ENCODE data around the gene LMO7.
"Not testable (repeated sequence)": the region's sequence is repeated elsewhere in the genome, so short reads cannot be mapped to it uniquely, and the experiment has no call there.

LMO7 gene

DNA sequence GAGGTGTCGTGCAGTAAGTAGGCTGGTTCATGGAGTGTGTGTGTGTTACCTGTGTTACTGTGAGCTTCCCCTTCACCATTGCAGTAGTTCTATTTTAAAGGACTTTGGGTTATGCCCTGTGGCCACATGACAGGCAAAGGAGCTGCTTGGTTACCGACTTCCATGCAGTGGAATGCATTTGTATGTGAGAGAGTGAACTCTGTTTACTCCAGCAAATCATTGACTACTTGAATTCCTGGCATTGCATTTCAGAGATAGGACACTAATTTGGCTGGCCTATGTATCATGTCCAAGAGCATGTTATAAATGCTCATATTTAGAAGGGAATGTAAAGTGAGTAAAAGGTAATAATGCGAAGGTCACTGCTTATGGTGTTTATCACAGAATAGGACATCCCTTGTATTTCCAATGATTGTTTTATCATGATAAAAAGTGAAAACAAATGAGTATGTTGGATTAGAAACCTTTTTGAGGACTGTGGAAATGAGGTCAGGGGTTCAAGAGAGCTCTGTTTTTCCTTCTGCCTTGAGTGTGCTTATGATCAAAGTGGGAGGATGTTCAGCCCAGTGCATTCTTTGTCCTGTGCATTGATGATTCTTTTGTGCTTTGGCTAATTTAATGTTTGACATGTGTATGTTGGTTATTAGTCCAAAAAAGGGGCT lies 156.5 kb downstream of the LMO7 start:
- Histone ChIP-seq H3K4me3 (ENCODE audit: insufficient read depth, low read depth, low read length) (no peak overlapping the region), H3K9me3 (ENCODE audit: control insufficient read depth, low read length) (no peaks in the 10 kb centered on the region), H3K36me3 (ENCODE audit: control insufficient read depth, insufficient read depth, low read length) (no peaks in the 10 kb centered on the region), H3K4me1 (ENCODE audit: control insufficient read depth, insufficient read depth, low read length) (no peaks in the 10 kb centered on the region), H3K27me3 (ENCODE audit: control insufficient read depth, insufficient read depth, low read length, poor library complexity, severe bottlenecking) (no peaks in the 10 kb centered on the region), H3K27ac (ENCODE audit: insufficient read depth, low read depth, low read length, poor library complexity, severe bottlenecking) (peak overlapping the region; percentile 62)
- WGBS, 2 experiments, result 81 to 92% methylated on average over 3 of the region's 3 CpGs

DNA sequence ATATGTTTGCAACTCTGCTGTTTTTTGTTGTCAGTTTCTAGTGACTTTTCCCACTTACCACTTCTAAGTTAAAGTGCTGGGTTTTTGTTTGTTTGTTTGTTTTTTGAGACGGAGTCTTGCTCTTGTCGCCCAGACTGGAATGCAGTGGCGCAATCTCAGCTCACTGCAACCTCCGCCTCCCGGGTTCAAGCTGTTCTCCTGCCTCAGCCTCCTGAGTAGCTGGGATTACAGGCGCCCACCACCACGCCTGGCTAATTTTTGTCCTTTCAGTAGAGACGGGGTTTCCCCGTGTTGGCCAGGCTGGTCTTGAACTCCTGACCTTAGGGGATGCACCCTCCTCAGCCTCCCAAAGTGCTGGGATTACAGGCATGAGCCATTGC lies 157.0 kb downstream of the LMO7 start:
- WGBS, 2 experiments, result 89 to 95% methylated on average over 9 of the region's 9 CpGs
- H3K9me3 ChIP-seq (ENCODE audit: control insufficient read depth, low read length); H3K4me1 ChIP-seq (ENCODE audit: control insufficient read depth, insufficient read depth, low read length); H3K27me3 ChIP-seq (ENCODE audit: control insufficient read depth, insufficient read depth, low read length, poor library complexity, severe bottlenecking); H3K36me3 ChIP-seq (ENCODE audit: control insufficient read depth, insufficient read depth, low read length); H3K4me3 ChIP-seq (ENCODE audit: insufficient read depth, low read depth, low read length): not testable (repeated sequence)
- peak overlapping the region; percentile 12 for H3K27ac ChIP-seq (ENCODE audit: insufficient read depth, low read depth, low read length, poor library complexity, severe bottlenecking)

DNA sequence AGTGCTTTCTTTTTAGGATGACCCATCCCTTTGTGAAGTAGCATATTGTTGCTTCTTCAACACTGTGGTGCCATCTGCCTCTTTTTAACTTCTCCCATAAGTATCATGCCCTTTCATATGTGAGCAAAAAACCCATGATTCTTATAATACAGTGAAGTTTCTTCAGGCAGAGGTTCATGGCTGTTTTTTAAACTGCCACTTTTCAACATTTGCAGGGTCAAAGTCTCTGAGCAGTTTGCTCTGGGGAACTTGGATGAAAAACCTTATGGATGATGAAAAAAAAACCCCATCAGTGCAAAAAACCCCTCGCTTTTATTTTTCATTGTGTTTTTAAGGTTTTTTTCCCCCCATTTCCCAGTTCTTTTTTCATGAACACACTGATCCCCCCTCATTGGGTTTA lies 158.5 kb downstream of the LMO7 start:
- 67% methylated on average over 1 of the region's 1 CpG; no CpG with 5 or more reads in 1 of the 2 experiments for WGBS, 2 experiments
- no peak overlapping the region for H3K4me3 ChIP-seq (ENCODE audit: insufficient read depth, low read depth, low read length)
- H3K4me1 ChIP-seq (ENCODE audit: control insufficient read depth, insufficient read depth, low read length), result no peaks in the 10 kb centered on the region
- no peaks in the 10 kb centered on the region for H3K27me3 ChIP-seq (ENCODE audit: control insufficient read depth, insufficient read depth, low read length, poor library complexity, severe bottlenecking)
- H3K36me3 ChIP-seq (ENCODE audit: control insufficient read depth, insufficient read depth, low read length), result no peaks in the 10 kb centered on the region
- H3K27ac ChIP-seq (ENCODE audit: insufficient read depth, low read depth, low read length, poor library complexity, severe bottlenecking), result no peak overlapping the region
- H3K9me3 ChIP-seq (ENCODE audit: control insufficient read depth, low read length), result no peaks in the 10 kb centered on the region

DNA sequence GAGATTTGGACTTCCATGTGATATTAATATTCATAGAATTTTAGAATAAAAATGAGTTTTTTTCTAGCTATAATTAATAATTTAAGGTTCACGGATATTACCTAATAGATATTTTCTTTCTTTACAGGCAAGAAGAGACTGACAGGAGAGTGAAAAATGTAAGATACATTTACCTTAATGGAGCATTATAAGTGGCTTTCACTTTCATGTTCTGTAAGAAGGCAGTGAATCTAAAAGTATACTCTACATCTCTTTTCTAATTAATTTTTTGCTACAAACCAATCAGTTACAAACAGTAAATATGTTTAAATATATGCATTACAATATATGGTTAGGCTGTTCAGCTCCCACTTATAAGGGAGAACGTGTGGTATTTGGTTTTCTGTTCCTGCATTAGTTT lies 159.1 kb downstream of the LMO7 start:
- H3K36me3 ChIP-seq (ENCODE audit: control insufficient read depth, insufficient read depth, low read length), result no peaks in the 10 kb centered on the region
- H3K27me3 ChIP-seq (ENCODE audit: control insufficient read depth, insufficient read depth, low read length, poor library complexity, severe bottlenecking), result no peaks in the 10 kb centered on the region
- WGBS, 2 experiments, result 80 to 95% methylated on average over 1 of the region's 2 CpGs
- H3K27ac ChIP-seq (ENCODE audit: insufficient read depth, low read depth, low read length, poor library complexity, severe bottlenecking), result no peak overlapping the region
- H3K4me1 ChIP-seq (ENCODE audit: control insufficient read depth, insufficient read depth, low read length), result no peaks in the 10 kb centered on the region
- no peaks in the 10 kb centered on the region for H3K9me3 ChIP-seq (ENCODE audit: control insufficient read depth, low read length)
- no peak overlapping the region for H3K4me3 ChIP-seq (ENCODE audit: insufficient read depth, low read depth, low read length)

DNA sequence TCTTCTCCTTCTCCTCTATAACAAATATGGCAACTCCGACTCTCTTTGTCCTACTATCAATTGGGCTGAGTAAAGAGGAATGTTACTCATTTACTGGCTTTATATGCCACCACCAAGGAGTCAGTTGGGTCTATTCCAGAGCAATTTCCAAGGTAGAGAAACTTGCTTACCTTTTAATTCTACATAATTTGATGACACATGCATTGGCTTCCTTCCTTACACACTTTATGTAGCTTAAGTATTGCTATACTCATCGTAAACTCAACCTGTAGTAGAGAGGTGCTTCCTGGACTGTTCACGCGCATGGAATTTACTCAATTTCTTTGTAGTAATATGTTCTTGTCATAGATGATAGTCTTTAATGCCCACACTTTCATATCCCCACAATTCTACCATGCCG lies 160.7 kb downstream of the LMO7 start:
- Histone ChIP-seq H3K36me3 (ENCODE audit: control insufficient read depth, insufficient read depth, low read length) (no peaks in the 10 kb centered on the region), H3K4me3 (ENCODE audit: insufficient read depth, low read depth, low read length) (no peak overlapping the region), H3K27ac (ENCODE audit: insufficient read depth, low read depth, low read length, poor library complexity, severe bottlenecking) (no peak overlapping the region), H3K27me3 (ENCODE audit: control insufficient read depth, insufficient read depth, low read length, poor library complexity, severe bottlenecking) (no peaks in the 10 kb centered on the region), H3K4me1 (ENCODE audit: control insufficient read depth, insufficient read depth, low read length) (no peaks in the 10 kb centered on the region), H3K9me3 (ENCODE audit: control insufficient read depth, low read length) (no peaks in the 10 kb centered on the region)
- WGBS, 2 experiments, result 98 to 100% methylated on average over 2 to 4 of the region's 5 CpGs

DNA sequence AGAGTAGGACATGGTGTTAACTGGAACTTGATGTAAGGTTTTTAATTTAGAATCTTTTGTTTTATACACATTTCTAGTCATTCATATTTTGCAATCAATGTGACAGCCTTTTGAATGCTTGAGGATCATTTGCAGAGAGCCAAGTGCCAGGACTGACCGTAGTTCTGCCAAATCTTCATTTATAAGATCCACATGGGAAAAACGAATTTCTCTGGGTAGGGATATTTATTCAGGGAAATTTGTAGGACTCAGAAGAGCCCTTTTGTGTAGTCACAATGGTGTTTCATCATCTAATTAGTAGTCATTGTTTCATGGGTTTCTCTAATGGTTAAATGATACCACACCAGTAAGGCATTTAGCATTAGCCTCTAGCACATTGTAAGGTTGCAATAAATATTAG lies 161.1 kb downstream of the LMO7 start:
- H3K4me1 ChIP-seq (ENCODE audit: control insufficient read depth, insufficient read depth, low read length), result no peaks in the 10 kb centered on the region
- 92 to 100% methylated on average over 2 of the region's 2 CpGs for WGBS, 2 experiments

DNA sequence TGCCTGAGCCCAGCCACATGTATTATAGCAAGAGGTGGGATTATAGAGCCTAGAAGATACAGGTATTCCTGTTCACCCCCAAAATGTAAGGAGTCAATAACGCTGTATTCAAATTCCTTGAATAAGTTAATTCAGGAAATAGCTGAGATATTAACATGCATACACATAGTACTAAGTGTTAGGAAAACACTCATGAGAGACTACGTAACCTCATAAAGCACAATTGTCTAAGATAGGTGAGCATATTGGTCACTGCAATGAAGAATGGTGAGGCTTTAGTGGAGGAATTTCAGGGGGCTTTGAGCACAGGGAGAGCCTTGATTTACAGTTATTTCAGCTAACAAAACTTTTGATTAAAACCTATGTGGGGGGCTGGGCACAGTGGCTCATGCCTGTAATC lies 161.6 kb downstream of the LMO7 start:
- WGBS, 2 experiments, result 100% methylated on average over 2 of the region's 2 CpGs
- Histone ChIP-seq H3K4me1 (ENCODE audit: control insufficient read depth, insufficient read depth, low read length) (no peaks in the 10 kb centered on the region), H3K9me3 (ENCODE audit: control insufficient read depth, low read length) (no peaks in the 10 kb centered on the region), H3K4me3 (ENCODE audit: insufficient read depth, low read depth, low read length) (no peak overlapping the region), H3K36me3 (ENCODE audit: control insufficient read depth, insufficient read depth, low read length) (no peaks in the 10 kb centered on the region), H3K27me3 (ENCODE audit: control insufficient read depth, insufficient read depth, low read length, poor library complexity, severe bottlenecking) (no peaks in the 10 kb centered on the region), H3K27ac (ENCODE audit: insufficient read depth, low read depth, low read length, poor library complexity, severe bottlenecking) (no peak overlapping the region)

More for the DNA sequence above, 161.1 kb downstream of the LMO7 start:
- Histone ChIP-seq H3K27me3 (ENCODE audit: control insufficient read depth, insufficient read depth, low read length, poor library complexity, severe bottlenecking) (no peaks in the 10 kb centered on the region), H3K27ac (ENCODE audit: insufficient read depth, low read depth, low read length, poor library complexity, severe bottlenecking) (no peak overlapping the region), H3K9me3 (ENCODE audit: control insufficient read depth, low read length) (no peaks in the 10 kb centered on the region), H3K4me3 (ENCODE audit: insufficient read depth, low read depth, low read length) (no peak overlapping the region), H3K36me3 (ENCODE audit: control insufficient read depth, insufficient read depth, low read length) (no peaks in the 10 kb centered on the region)

DNA sequence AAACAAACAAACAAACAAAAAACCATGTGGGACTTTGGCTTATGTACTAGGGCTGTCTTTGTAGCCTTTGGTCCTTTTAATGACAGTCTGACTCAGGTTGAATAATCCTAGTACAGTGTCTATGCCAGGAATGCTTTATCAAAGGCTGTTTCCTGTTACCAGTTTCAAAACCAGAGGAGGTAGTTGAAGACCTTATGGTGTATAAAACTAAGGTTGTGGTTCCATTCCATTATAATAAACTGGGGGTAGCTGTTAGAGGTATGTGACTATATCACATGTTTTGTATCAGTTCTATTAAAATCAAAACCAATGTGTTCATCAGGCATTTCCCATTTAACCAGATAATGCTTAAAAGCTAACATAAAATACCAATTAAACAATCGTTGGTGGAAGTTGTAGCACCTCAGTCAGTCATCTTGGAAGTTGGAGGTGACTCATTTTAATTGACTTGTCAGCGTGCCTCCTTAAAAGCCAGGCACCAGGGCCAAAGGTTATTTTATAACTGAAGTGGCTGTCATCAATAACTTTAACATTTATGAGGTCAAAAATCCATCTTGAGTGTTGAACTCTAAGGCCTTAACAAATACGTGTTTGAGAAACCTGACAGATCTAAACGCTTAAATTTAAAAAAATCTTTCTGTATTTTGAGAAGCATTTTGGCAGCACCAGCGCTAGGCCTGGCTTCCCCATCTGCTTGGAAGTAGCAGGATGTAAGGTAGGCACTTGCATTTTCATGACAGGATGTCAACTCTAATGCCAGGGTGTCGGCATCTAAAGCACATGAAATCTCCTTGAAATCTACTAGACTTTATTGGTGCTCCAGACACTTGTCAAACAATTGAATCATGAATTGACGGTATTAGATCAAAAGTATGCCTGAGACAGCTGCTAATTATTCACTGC lies 162.5 kb downstream of the LMO7 start:
- Histone ChIP-seq H3K27ac (ENCODE audit: insufficient read depth, low read depth, low read length, poor library complexity, severe bottlenecking) (no peak overlapping the region), H3K9me3 (ENCODE audit: control insufficient read depth, low read length) (no peaks in the 10 kb centered on the region), H3K36me3 (ENCODE audit: control insufficient read depth, insufficient read depth, low read length) (no peaks in the 10 kb centered on the region), H3K4me1 (ENCODE audit: control insufficient read depth, insufficient read depth, low read length) (peaks cover 8% of the 10 kb centered on the region), H3K27me3 (ENCODE audit: control insufficient read depth, insufficient read depth, low read length, poor library complexity, severe bottlenecking) (no peaks in the 10 kb centered on the region), H3K4me3 (ENCODE audit: insufficient read depth, low read depth, low read length) (no peak overlapping the region)
- WGBS, 2 experiments, result 92 to 93% methylated on average over 7 of the region's 7 CpGs

DNA sequence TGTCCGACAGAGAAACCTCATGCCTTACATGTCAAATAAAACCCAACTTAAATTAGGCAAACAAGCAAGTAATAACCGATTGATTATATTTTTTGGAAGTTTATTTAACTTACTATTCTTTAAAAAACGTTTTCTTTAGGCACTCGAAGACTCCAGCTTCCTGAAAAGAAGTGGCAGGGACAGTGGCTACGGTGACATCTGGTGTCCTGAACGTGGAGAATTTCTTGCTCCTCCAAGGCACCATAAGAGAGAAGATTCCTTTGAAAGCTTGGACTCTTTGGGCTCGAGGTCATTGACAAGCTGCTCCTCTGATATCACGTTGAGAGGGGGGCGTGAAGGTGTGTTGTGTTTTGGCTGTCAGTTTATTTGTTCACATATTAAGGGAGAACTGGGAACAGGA lies 164.4 kb downstream of the LMO7 start:
- Histone ChIP-seq H3K4me3 (ENCODE audit: insufficient read depth, low read depth, low read length) (no peak overlapping the region), H3K27ac (ENCODE audit: insufficient read depth, low read depth, low read length, poor library complexity, severe bottlenecking) (no peak overlapping the region), H3K4me1 (ENCODE audit: control insufficient read depth, insufficient read depth, low read length) (peaks cover 8% of the 10 kb centered on the region), H3K27me3 (ENCODE audit: control insufficient read depth, insufficient read depth, low read length, poor library complexity, severe bottlenecking) (no peaks in the 10 kb centered on the region), H3K36me3 (ENCODE audit: control insufficient read depth, insufficient read depth, low read length) (no peaks in the 10 kb centered on the region), H3K9me3 (ENCODE audit: control insufficient read depth, low read length) (no peaks in the 10 kb centered on the region)
- 59 to 64% methylated on average over 9 of the region's 9 CpGs for WGBS, 2 experiments

DNA sequence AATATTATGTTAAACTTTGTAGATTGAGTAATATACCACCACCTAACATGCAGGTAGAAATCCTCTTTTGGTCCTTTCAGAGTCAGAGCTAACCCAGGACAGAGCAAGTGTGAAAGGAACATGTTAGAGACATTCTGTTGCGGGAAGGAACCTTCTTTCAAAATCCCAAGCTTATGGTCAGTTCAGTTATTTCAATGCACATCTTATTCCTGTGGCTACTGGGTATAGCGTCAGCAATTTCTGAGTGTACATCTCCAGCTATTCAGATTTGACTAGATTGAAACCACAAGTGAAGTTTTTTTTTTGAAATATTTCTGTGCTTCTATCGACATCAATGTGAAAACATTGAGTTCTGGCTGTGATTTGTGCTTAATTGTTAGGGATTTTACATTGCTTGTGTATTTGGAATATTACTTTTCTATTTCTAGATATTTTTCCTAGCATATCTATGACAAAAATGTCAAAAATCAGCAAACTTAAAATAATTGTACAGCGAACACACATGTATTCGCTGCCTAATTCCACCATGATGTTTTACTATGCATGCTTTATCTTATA lies 165.3 kb downstream of the LMO7 start:
- H3K4me1 ChIP-seq (ENCODE audit: control insufficient read depth, insufficient read depth, low read length), result peaks cover 8% of the 10 kb centered on the region
- H3K9me3 ChIP-seq (ENCODE audit: control insufficient read depth, low read length), result no peaks in the 10 kb centered on the region
- no peak overlapping the region for H3K4me3 ChIP-seq (ENCODE audit: insufficient read depth, low read depth, low read length)
- WGBS, 2 experiments, result 92 to 94% methylated on average over 5 of the region's 5 CpGs
- no peak overlapping the region for H3K27ac ChIP-seq (ENCODE audit: insufficient read depth, low read depth, low read length, poor library complexity, severe bottlenecking)
- no peaks in the 10 kb centered on the region for H3K27me3 ChIP-seq (ENCODE audit: control insufficient read depth, insufficient read depth, low read length, poor library complexity, severe bottlenecking)
- no peaks in the 10 kb centered on the region for H3K36me3 ChIP-seq (ENCODE audit: control insufficient read depth, insufficient read depth, low read length)
